ENCODE results near the gene WDR7.

WDR7 gene

GRCh38 chr18:56897122-56897521 lies 246.0 kb downstream of the WDR7 start:
- H3K36me3 ChIP-seq (ENCODE audit: low read depth) = no peaks in the 10 kb centered on the region
- TF ChIP-seq CTCF (IDR thresholded peaks at IDR 0.05; ENCODE audit: poor library complexity, severe bottlenecking) = no peak
- no peak overlapping the region for H3K4me3 ChIP-seq (ENCODE audit: severe bottlenecking)
- ATAC-seq (ENCODE audit: low read depth) (no peak), DNase-seq (ENCODE audit: low spot score) (no peak)
- no peaks in the 10 kb centered on the region for H3K9me3 ChIP-seq (ENCODE audit: severe bottlenecking)
- no peak overlapping the region for H3K27ac ChIP-seq (ENCODE audit: poor library complexity, severe bottlenecking)
- no peaks in the 10 kb centered on the region for H3K27me3 ChIP-seq (ENCODE audit: insufficient read depth, poor library complexity, severe bottlenecking)
- peaks cover under 1% of the 10 kb centered on the region for H3K4me1 ChIP-seq (ENCODE audit: insufficient read depth, poor library complexity, severe bottlenecking)

- Histone ChIP-seq H3K9me3 (ENCODE audit: severe bottlenecking) (no peaks in the 10 kb centered on the region), H3K4me3 (ENCODE audit: severe bottlenecking) (no peak overlapping the region), H3K4me1 (ENCODE audit: insufficient read depth, poor library complexity, severe bottlenecking) (no peaks in the 10 kb centered on the region), H3K27me3 (ENCODE audit: insufficient read depth, poor library complexity, severe bottlenecking) (no peaks in the 10 kb centered on the region), H3K36me3 (ENCODE audit: low read depth) (no peaks in the 10 kb centered on the region), H3K27ac (ENCODE audit: poor library complexity, severe bottlenecking) (no peak overlapping the region)
- ATAC-seq (ENCODE audit: low read depth) = no peak
- DNase-seq (ENCODE audit: low spot score) = no peak
- no peak for TF ChIP-seq CTCF (IDR thresholded peaks at IDR 0.05; ENCODE audit: poor library complexity, severe bottlenecking)
Observed at GRCh38 chr18:56899660-56900059, 248.5 kb downstream of the WDR7 start.

- no peak overlapping the region for H3K27ac ChIP-seq (ENCODE audit: poor library complexity, severe bottlenecking)
- no peaks in the 10 kb centered on the region for H3K27me3 ChIP-seq (ENCODE audit: insufficient read depth, poor library complexity, severe bottlenecking)
- H3K4me3 ChIP-seq (ENCODE audit: severe bottlenecking) = no peak overlapping the region
- TF ChIP-seq CTCF (IDR thresholded peaks at IDR 0.05; ENCODE audit: poor library complexity, severe bottlenecking) = no peak
- no peaks in the 10 kb centered on the region for H3K36me3 ChIP-seq (ENCODE audit: low read depth)
- no peak for ATAC-seq (ENCODE audit: low read depth)
- H3K4me1 ChIP-seq (ENCODE audit: insufficient read depth, poor library complexity, severe bottlenecking) = no peaks in the 10 kb centered on the region
- no peaks in the 10 kb centered on the region for H3K9me3 ChIP-seq (ENCODE audit: severe bottlenecking)
- no peak for DNase-seq (ENCODE audit: low spot score)
Observed at GRCh38 chr18:56900195-56901094, 249.3 kb downstream of the WDR7 start.

- H3K27ac ChIP-seq (ENCODE audit: poor library complexity, severe bottlenecking) = no peak overlapping the region
- TF ChIP-seq CTCF (IDR thresholded peaks at IDR 0.05; ENCODE audit: poor library complexity, severe bottlenecking) = no peak
Observed at GRCh38 chr18:56901919-56902318, 250.8 kb downstream of the WDR7 start.

GRCh38 chr18:56902653-56903052 lies 251.5 kb downstream of the WDR7 start:
- no peak for TF ChIP-seq CTCF (IDR thresholded peaks at IDR 0.05; ENCODE audit: poor library complexity, severe bottlenecking)
- no peaks in the 10 kb centered on the region for H3K4me1 ChIP-seq (ENCODE audit: insufficient read depth, poor library complexity, severe bottlenecking)
- H3K27ac ChIP-seq (ENCODE audit: poor library complexity, severe bottlenecking) = no peak overlapping the region
- no peaks in the 10 kb centered on the region for H3K27me3 ChIP-seq (ENCODE audit: insufficient read depth, poor library complexity, severe bottlenecking)
- DNase-seq (ENCODE audit: low spot score) (no peak), ATAC-seq (ENCODE audit: low read depth) (peak; percentile 50; the same call in 2 of the 3 replicates)
- no peaks in the 10 kb centered on the region for H3K9me3 ChIP-seq (ENCODE audit: severe bottlenecking)
- no peaks in the 10 kb centered on the region for H3K36me3 ChIP-seq (ENCODE audit: low read depth)
- no peak overlapping the region for H3K4me3 ChIP-seq (ENCODE audit: severe bottlenecking)

More at GRCh38 chr18:56901919-56902318, 250.8 kb downstream of the WDR7 start:
- H3K36me3 ChIP-seq (ENCODE audit: low read depth) = no peaks in the 10 kb centered on the region
- H3K4me3 ChIP-seq (ENCODE audit: severe bottlenecking) = no peak overlapping the region
- no peaks in the 10 kb centered on the region for H3K27me3 ChIP-seq (ENCODE audit: insufficient read depth, poor library complexity, severe bottlenecking)
- ATAC-seq (ENCODE audit: low read depth) = no peak
- H3K4me1 ChIP-seq (ENCODE audit: insufficient read depth, poor library complexity, severe bottlenecking) = no peaks in the 10 kb centered on the region
- H3K9me3 ChIP-seq (ENCODE audit: severe bottlenecking) = no peaks in the 10 kb centered on the region
- DNase-seq (ENCODE audit: low spot score) = no peak
